ENCODE measurements around the gene TRPM3. TPM values are rescaled to one million over a fixed set of nuclear protein-coding genes. Genes with fewer than 3 reads are reported as not detected.

Gene TRPM3
- total RNA-seq, 1 donor from 2014 or later, result not detected

- DNase-seq (ENCODE audit: extremely low read depth, low read depth, low spot score), result no peak
Measured at GRCh38 chr9:70539001-70539400, 582.4 kb downstream of the TRPM3 start.

- DNase-seq (ENCODE audit: extremely low read depth, low read depth, low spot score), result no peak
Measured at GRCh38 chr9:70537084-70537483, 584.3 kb downstream of the TRPM3 start.

- no peak for DNase-seq (ENCODE audit: extremely low read depth, low read depth, low spot score)
Measured at GRCh38 chr9:70535546-70536323, 585.7 kb downstream of the TRPM3 start.

GRCh38 chr9:70534471-70534870 lies 587.0 kb downstream of the TRPM3 start:
- DNase-seq (ENCODE audit: extremely low read depth, low read depth, low spot score), result no peak

- DNase-seq (ENCODE audit: extremely low read depth, low read depth, low spot score), result no peak
Measured at GRCh38 chr9:70534061-70534460, 587.4 kb downstream of the TRPM3 start.

GRCh38 chr9:70533492-70533891 lies 587.9 kb downstream of the TRPM3 start:
- no peak for DNase-seq (ENCODE audit: extremely low read depth, low read depth, low spot score)

GRCh38 chr9:70532716-70533115 lies 588.7 kb downstream of the TRPM3 start:
- no peak for DNase-seq (ENCODE audit: extremely low read depth, low read depth, low spot score)

- DNase-seq (ENCODE audit: extremely low read depth, low read depth, low spot score), result no peak
Measured at GRCh38 chr9:70531311-70531710, 590.1 kb downstream of the TRPM3 start.

GRCh38 chr9:70530716-70531115 lies 590.7 kb downstream of the TRPM3 start:
- DNase-seq (ENCODE audit: extremely low read depth, low read depth, low spot score), result no peak

GRCh38 chr9:70529833-70530232 lies 591.6 kb downstream of the TRPM3 start:
- DNase-seq (ENCODE audit: extremely low read depth, low read depth, low spot score), result no peak

- no peak for DNase-seq (ENCODE audit: extremely low read depth, low read depth, low spot score)
Measured at GRCh38 chr9:70529377-70529776, 592.0 kb downstream of the TRPM3 start.

GRCh38 chr9:70526902-70527301 lies 594.5 kb downstream of the TRPM3 start:
- no peak for DNase-seq (ENCODE audit: extremely low read depth, low read depth, low spot score)

GRCh38 chr9:70525519-70525918 lies 595.9 kb downstream of the TRPM3 start:
- peak; percentile 47 for DNase-seq (ENCODE audit: extremely low read depth, low read depth, low spot score)

- DNase-seq (ENCODE audit: extremely low read depth, low read depth, low spot score), result no peak
Measured at GRCh38 chr9:70519912-70520724, 601.3 kb downstream of the TRPM3 start.

GRCh38 chr9:70517926-70518610 lies 603.4 kb downstream of the TRPM3 start:
- no peak for DNase-seq (ENCODE audit: extremely low read depth, low read depth, low spot score)

GRCh38 chr9:70514273-70514672 lies 607.1 kb downstream of the TRPM3 start:
- no peak for DNase-seq (ENCODE audit: extremely low read depth, low read depth, low spot score)

- no peak for DNase-seq (ENCODE audit: extremely low read depth, low read depth, low spot score)
Measured at GRCh38 chr9:70511858-70512257, 609.6 kb downstream of the TRPM3 start.

- no peak for DNase-seq (ENCODE audit: extremely low read depth, low read depth, low spot score)
Measured at GRCh38 chr9:70510157-70510770, 611.2 kb downstream of the TRPM3 start.

GRCh38 chr9:70506159-70506558 lies 615.3 kb downstream of the TRPM3 start:
- no peak for DNase-seq (ENCODE audit: extremely low read depth, low read depth, low spot score)

- no peak for DNase-seq (ENCODE audit: extremely low read depth, low read depth, low spot score)
Measured at GRCh38 chr9:70504834-70505233, 616.6 kb downstream of the TRPM3 start.

- no peak for DNase-seq (ENCODE audit: extremely low read depth, low read depth, low spot score)
Measured at GRCh38 chr9:70502690-70503089, 618.7 kb downstream of the TRPM3 start.

Data from glomerular endothelial cell (primary cell).